ENCODE measurements around the gene NEK8. TPM values are rescaled to one million over a fixed set of nuclear protein-coding genes. Genes with fewer than 3 reads are reported as not detected.
A peak's percentile ranks its signal among the peaks of the same experiment; 100 is the strongest.

The NEK8 gene
- total and polyA plus RNA-seq, 9 of the 15 experiments (the other 6 are each of a cell fraction or from before 2014, with no cell fraction given), result 0.98 to 16.6 (median 4.6) TPM

- TF ChIP-seq PATZ1 (CRISPR knock-in tag; IDR thresholded peaks at IDR 0.05; ENCODE audit: borderline replicate concordance) (no peak), PCBP2 (IDR thresholded peaks at IDR 0.05; ENCODE audit: low read depth, low read length, poor library complexity, severe bottlenecking) (no peak), PBX2 (CRISPR knock-in tag; IDR thresholded peaks at IDR 0.05; ENCODE audit: low read depth) (no peak), PBX2 (tag; conservative IDR thresholded peaks at IDR 0.05; ENCODE audit: low read depth) (no peak), HDAC2 (IDR thresholded peaks at IDR 0.05) (peak; percentile 41; the same call in 1 of the 2 replicates), GABPB2 (CRISPR knock-in tag; conservative IDR thresholded peaks at IDR 0.05) (no peak), KLF1 (tag; IDR thresholded peaks at IDR 0.05) (no peak), ELK3 (CRISPR knock-in tag; IDR thresholded peaks at IDR 0.05) (no peak), XRCC3 (IDR thresholded peaks at IDR 0.05) (no peak), MITF (IDR thresholded peaks at IDR 0.05) (no peak), AFF4 (CRISPR knock-in tag; IDR thresholded peaks at IDR 0.05) (no peak), PTTG1 (tag; IDR thresholded peaks at IDR 0.05; ENCODE audit: low read depth) (no peak), CEBPB (tag; IDR thresholded peaks at IDR 0.05) (no peak), ZBED1 (IDR thresholded peaks at IDR 0.05) (no peak), ZNF696 (CRISPR knock-in tag; conservative IDR thresholded peaks at IDR 0.05) (no peak), COPS2 (conservative IDR thresholded peaks at IDR 0.05) (no peak), NFATC3 (IDR thresholded peaks at IDR 0.05) (no peak)
Observed at GRCh38 chr17:28714281-28714680, 14.3 kb upstream of the NEK8 start (continued).

Data from K562 (cell line).